HepG2 (cell line): ENCODE results near the gene GPAM. TPM values are rescaled to one million over a fixed set of nuclear protein-coding genes. Genes with fewer than 3 reads are reported as not detected.

Source experiments
- JUND ChIP-seq: sonication (generic); formaldehyde crosslinking; IDR thresholded peaks from 2 replicates; pipeline ENCODE4 v1.8.0; 2022; ENCODE audit warnings: mild to moderate bottlenecking, missing genetic modification reagents
- MAFK ChIP-seq, 2 experiments: IDR thresholded peaks in 1 of 2; conservative IDR thresholded peaks in 1 of 2; 2 replicates each; pipeline ENCODE4 v1.6.1; 2011; ENCODE audit warnings: improper control_type of control experiment in 2 of 2, low read length in 2 of 2
- MIXL1 ChIP-seq: IDR thresholded peaks from 2 replicates; pipeline ENCODE4 v1.6.1; 2016
- MXI1 ChIP-seq: IDR thresholded peaks from 3 replicates; pipeline ENCODE4 v1.6.1; 2012; ENCODE audit warnings: low read depth, low read length, inconsistent platforms, borderline replicate concordance
- PAX8 ChIP-seq: sonication (generic); formaldehyde crosslinking; IDR thresholded peaks from 2 replicates; pipeline ENCODE4 v1.8.0; 2022; ENCODE audit warnings: mild to moderate bottlenecking, missing genetic modification reagents, borderline replicate concordance
- POLR2AphosphoS2 ChIP-seq: IDR thresholded peaks from 2 replicates; pipeline ENCODE4 v1.6.1; 2011; ENCODE audit warnings: low read depth, low read length, improper control_type of control experiment
- POLR2AphosphoS5 ChIP-seq: IDR thresholded peaks from 2 replicates; pipeline ENCODE4 v1.6.1; 2012; ENCODE audit warnings: low read depth, low read length
- RAD51 ChIP-seq: fragments of 450-650 bp; IDR thresholded peaks from 2 replicates; pipeline ENCODE4 v1.6.1; 2016; ENCODE audit warnings: borderline replicate concordance
- ZFP1 ChIP-seq: IDR thresholded peaks from 2 replicates; pipeline ENCODE4 v1.6.1; 2016
- ZMYM2 ChIP-seq: sonication (generic); formaldehyde crosslinking; IDR thresholded peaks from 2 replicates; pipeline ENCODE4 v1.8.0; 2022; ENCODE audit warnings: mild to moderate bottlenecking, missing genetic modification reagents
- ZNF12 ChIP-seq: sonication (generic); formaldehyde crosslinking; IDR thresholded peaks from 2 replicates; pipeline ENCODE4 v1.5.0; 2020; ENCODE audit warnings: missing genetic modification reagents
- ZNF24 ChIP-seq: fragments of 450-650 bp; IDR thresholded peaks from 2 replicates; pipeline ENCODE4 v1.6.1; 2017; ENCODE audit warnings: antibody characterized with exemption, mild to moderate bottlenecking
- ZNF572 ChIP-seq: sonication (generic); formaldehyde crosslinking; IDR thresholded peaks from 2 replicates; pipeline ENCODE4 v1.5.1; 2020; ENCODE audit warnings: mild to moderate bottlenecking, missing genetic modification reagents
- ZNF629 ChIP-seq: sonication (generic); formaldehyde crosslinking; conservative IDR thresholded peaks from 2 replicates; pipeline ENCODE4 v1.5.0; 2020; ENCODE audit warnings: missing genetic modification reagents
- ZNF652 ChIP-seq: IDR thresholded peaks from 2 replicates; pipeline ENCODE4 v1.6.1; 2016; ENCODE audit warnings: low read depth, borderline replicate concordance
- ZNF772 ChIP-seq: sonication (generic); formaldehyde crosslinking; IDR thresholded peaks from 2 replicates; pipeline ENCODE4 v1.5.0; 2020; ENCODE audit warnings: mild to moderate bottlenecking, missing genetic modification reagents
- polyA plus RNA-seq, 8 experiments: library from polyadenylated mRNA; depleted of rRNA in 3 of 8; stranded (reverse) in 7 of 8; unstranded in 1 of 8; fragments of >200 nt; fragmentation: Illumina TruSeq in 4 of 8; extraction: Trizol in 4 of 8; gene quantifications; 2 replicates each; pipeline versions ENCODE4 v1.2.1 to v1.2.3, GENCODE V29; 2011 to 2016; ENCODE audit warnings: low read depth in 4 of 8, missing spikeins in 1 of 8, mixed read lengths in 1 of 8; ENCODE audit not compliant: insufficient read depth in 1 of 8
- total RNA-seq, 5 experiments: library from RNA; depleted of rRNA; stranded (reverse); fragments of >200 nt; fragmentation: Illumina TruSeq; extraction: Trizol; gene quantifications; 2 replicates each; pipeline ENCODE4 v1.2.3, GENCODE V29; 2016; ENCODE audit warnings: low read depth in 1 of 5
- TF ChIP-seq, protein P1 (sequence below): sonication (generic); formaldehyde crosslinking; IDR thresholded peaks from 2 replicates; pipeline ENCODE4 v1.4.0; 2020; ENCODE audit warnings: missing genetic modification reagents
- TF ChIP-seq, protein P2 (sequence below): sonication (generic); formaldehyde crosslinking; IDR thresholded peaks from 2 replicates; pipeline ENCODE4 v1.4.0; 2020; ENCODE audit warnings: missing genetic modification reagents, mild to moderate bottlenecking, borderline replicate concordance
- TF ChIP-seq, protein P3 (sequence below): sonication (generic); formaldehyde crosslinking; IDR thresholded peaks from 2 replicates; pipeline ENCODE4 v1.5.1; 2020; ENCODE audit warnings: missing genetic modification reagents, mild to moderate bottlenecking, borderline replicate concordance
- TF ChIP-seq, protein P4 (sequence below): sonication (generic); formaldehyde crosslinking; IDR thresholded peaks from 2 replicates; pipeline ENCODE4 v1.4.0; 2020; ENCODE audit warnings: mild to moderate bottlenecking, missing genetic modification reagents

GPAM gene
- total and polyA plus RNA-seq, 2 of the 13 experiments (the other 11 are each of a cell fraction or from before 2014, with no cell fraction given): 36.8 to 140 TPM

DNA sequence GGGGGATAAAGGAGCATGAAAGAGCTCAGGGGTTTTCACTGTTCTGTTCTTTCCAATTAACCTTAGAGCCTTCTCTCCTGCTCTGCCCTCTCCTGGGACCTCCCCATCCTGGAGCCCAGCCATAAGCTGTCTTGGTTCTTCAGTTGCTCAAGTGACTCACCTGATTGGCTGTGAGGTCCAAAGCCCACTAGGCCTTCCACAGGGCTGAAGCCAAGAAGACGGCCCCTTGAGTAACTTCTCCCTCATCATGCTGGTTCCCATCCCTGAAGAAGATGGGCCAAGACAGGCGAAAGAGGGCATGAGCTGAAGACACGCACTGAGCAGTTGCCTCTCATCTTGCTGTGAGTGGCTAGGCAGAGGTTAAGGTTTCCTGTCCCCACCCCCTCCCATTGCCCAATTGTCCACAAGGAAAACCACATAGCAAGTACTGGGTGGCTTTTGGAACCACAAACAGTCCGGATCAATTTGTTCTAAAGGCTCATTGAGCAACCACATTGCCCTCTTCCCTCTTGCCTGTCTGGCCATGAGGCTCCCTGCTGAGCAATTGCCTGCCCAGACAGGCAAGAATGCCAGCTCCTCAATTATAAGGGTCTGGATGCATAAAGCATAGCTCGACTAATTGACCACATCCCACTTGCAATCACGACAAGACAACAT lies 43.9 kb upstream of the GPAM start (continued):
- 0 out of 2 replicates have a peak, but pooled peaks have one; percentile 50 for TF ChIP-seq PAX8 (CRISPR knock-in tag)
- no peak for TF ChIP-seq ZNF629 (CRISPR knock-in tag)
- peak; percentile 86 for TF ChIP-seq JUND (CRISPR knock-in tag)
- no peak for TF ChIP-seq POLR2AphosphoS2
- peak; percentile 96 for TF ChIP-seq ZNF652 (CRISPR knock-in tag)
- peak; percentile 18; the same call in 1 of the 2 replicates for TF ChIP-seq ZNF572
- peak; percentile 87 for TF ChIP-seq POLR2AphosphoS5
- TF ChIP-seq ZMYM2 (CRISPR knock-in tag): no peak
- 0 out of 2 replicates have a peak, but pooled peaks have one; percentile 20 for TF ChIP-seq ZFP1 (CRISPR knock-in tag)
- 0 out of 2 replicates have a peak, but pooled peaks have one; percentile 30 for TF ChIP-seq ZNF12 (CRISPR knock-in tag)
- TF ChIP-seq RAD51: no peak
- TF ChIP-seq ZNF24: no peak
- peak; percentile 77 for TF ChIP-seq MIXL1 (CRISPR knock-in tag)
- TF ChIP-seq, protein P1, sequence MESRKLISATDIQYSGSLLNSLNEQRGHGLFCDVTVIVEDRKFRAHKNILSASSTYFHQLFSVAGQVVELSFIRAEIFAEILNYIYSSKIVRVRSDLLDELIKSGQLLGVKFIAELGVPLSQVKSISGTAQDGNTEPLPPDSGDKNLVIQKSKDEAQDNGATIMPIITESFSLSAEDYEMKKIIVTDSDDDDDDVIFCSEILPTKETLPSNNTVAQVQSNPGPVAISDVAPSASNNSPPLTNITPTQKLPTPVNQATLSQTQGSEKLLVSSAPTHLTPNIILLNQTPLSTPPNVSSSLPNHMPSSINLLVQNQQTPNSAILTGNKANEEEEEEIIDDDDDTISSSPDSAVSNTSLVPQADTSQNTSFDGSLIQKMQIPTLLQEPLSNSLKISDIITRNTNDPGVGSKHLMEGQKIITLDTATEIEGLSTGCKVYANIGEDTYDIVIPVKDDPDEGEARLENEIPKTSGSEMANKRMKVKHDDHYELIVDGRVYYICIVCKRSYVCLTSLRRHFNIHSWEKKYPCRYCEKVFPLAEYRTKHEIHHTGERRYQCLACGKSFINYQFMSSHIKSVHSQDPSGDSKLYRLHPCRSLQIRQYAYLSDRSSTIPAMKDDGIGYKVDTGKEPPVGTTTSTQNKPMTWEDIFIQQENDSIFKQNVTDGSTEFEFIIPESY: no peak
- TF ChIP-seq, protein P2, sequence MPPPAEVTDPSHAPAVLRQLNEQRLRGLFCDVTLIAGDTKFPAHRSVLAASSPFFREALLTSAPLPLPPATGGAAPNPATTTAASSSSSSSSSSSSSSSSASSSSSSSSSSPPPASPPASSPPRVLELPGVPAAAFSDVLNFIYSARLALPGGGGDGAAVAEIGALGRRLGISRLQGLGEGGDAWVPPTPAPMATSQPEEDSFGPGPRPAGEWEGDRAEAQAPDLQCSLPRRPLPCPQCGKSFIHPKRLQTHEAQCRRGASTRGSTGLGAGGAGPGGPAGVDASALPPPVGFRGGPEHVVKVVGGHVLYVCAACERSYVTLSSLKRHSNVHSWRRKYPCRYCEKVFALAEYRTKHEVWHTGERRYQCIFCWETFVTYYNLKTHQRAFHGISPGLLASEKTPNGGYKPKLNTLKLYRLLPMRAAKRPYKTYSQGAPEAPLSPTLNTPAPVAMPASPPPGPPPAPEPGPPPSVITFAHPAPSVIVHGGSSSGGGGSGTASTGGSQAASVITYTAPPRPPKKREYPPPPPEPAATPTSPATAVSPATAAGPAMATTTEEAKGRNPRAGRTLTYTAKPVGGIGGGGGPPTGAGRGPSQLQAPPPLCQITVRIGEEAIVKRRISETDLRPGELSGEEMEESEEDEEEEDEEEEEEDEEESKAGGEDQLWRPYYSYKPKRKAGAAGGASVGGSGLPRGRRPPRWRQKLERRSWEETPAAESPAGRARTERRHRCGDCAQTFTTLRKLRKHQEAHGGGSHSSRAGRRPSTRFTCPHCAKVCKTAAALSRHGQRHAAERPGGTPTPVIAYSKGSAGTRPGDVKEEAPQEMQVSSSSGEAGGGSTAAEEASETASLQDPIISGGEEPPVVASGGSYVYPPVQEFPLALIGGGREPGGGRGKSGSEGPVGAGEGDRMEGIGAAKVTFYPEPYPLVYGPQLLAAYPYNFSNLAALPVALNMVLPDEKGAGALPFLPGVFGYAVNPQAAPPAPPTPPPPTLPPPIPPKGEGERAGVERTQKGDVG (CRISPR knock-in tag): peak; percentile 80; the same call in 1 of the 2 replicates
- TF ChIP-seq ZNF772 (CRISPR knock-in tag): 0 out of 2 replicates have a peak, but pooled peaks have one; percentile 60
- TF ChIP-seq, protein P3, sequence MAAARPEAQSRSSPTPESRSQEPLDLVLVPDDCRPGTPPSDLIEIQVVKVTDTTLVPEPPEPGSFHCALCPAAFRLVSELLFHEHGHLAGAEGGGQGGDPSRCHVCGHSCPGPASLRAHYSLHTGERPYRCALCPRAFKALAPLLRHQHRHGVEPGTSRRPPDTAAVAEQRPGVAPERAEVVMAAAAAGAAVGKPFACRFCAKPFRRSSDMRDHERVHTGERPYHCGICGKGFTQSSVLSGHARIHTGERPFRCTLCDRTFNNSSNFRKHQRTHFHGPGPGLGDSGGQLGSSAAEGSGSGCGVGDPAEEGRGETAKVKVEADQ (CRISPR knock-in tag): peak; percentile 92
- TF ChIP-seq MXI1: peak; percentile 59; the same call in 1 of the 3 replicates
- TF ChIP-seq MAFK (conservative IDR thresholded peaks at IDR 0.05 in 1 of 2, IDR thresholded peaks at IDR 0.05 in 1 of 2; ENCODE audit: low read length in 2 of 2): no peak
- TF ChIP-seq, protein P4, sequence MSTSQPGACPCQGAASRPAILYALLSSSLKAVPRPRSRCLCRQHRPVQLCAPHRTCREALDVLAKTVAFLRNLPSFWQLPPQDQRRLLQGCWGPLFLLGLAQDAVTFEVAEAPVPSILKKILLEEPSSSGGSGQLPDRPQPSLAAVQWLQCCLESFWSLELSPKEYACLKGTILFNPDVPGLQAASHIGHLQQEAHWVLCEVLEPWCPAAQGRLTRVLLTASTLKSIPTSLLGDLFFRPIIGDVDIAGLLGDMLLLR (CRISPR knock-in tag): peak; percentile 39; the same call in 1 of the 2 replicates
